ENCODE measurements around the gene ALDOA. TPM values are rescaled to one million over a fixed set of nuclear protein-coding genes. Genes with fewer than 3 reads are reported as not detected.

ALDOA gene
- total RNA-seq, 2 experiments from 2014 or later = 1,486 to 1,632 TPM

Other genes starting within 250 kb of the ALDOA start
- gene PAGR1, start 249.6 kb upstream of the ALDOA start, total RNA-seq = 10 to 100 TPM; 29.8 to 34.3 TPM
- gene MVP, start 245.3 kb upstream of the ALDOA start, total RNA-seq = 100 to 1,000 TPM; 130 to 136 TPM
- 10 to 100 TPM; 65.0 to 74.7 TPM for gene CDIPT, start 202.5 kb upstream of the ALDOA start, total RNA-seq
- not detected for gene SEZ6L2, start 166.2 kb upstream of the ALDOA start, total RNA-seq
- gene ASPHD1, start 165.3 kb upstream of the ALDOA start, total RNA-seq = under 1 TPM in 1 of 2 experiments, not detected in 1; 0.42 TPM
- 10 to 100 TPM; 49.7 to 50.0 TPM for gene KCTD13, start 139.5 kb upstream of the ALDOA start, total RNA-seq
- gene TMEM219, start 103.7 kb upstream of the ALDOA start, total RNA-seq = 10 to 100 TPM; 67.8 to 74.5 TPM
- gene TAOK2, start 91.9 kb upstream of the ALDOA start, total RNA-seq = 10 to 100 TPM; 51.6 to 53.4 TPM
- gene HIRIP3, start 70.1 kb upstream of the ALDOA start, total RNA-seq = 10 to 100 TPM; 35.1 to 37.3 TPM
- gene INO80E, start 69.5 kb upstream of the ALDOA start, total RNA-seq = 100 to 1,000 TPM; 113 to 118 TPM
- gene DOC2A, start 54.7 kb upstream of the ALDOA start, total RNA-seq = not detected
- gene C16orf92, start 42.6 kb upstream of the ALDOA start, total RNA-seq = not detected
- 1 to 10 TPM; 3.9 to 5.5 TPM for gene TLCD3B, start 34.5 kb upstream of the ALDOA start, total RNA-seq
- gene PPP4C, start 10.2 kb downstream of the ALDOA start, total RNA-seq = 100 to 1,000 TPM; 123 to 133 TPM
- gene TBX6, start 26.2 kb downstream of the ALDOA start, total RNA-seq = 1 to 10 TPM; 2.4 to 3.0 TPM
- 100 to 1,000 TPM; 135 to 139 TPM for gene YPEL3, start 30.5 kb downstream of the ALDOA start, total RNA-seq
- gene GDPD3, start 47.8 kb downstream of the ALDOA start, total RNA-seq = 10 to 100 TPM; 14.3 to 18.6 TPM
- 10 to 100 TPM; 77.6 to 81.4 TPM for gene MAPK3, start 57.5 kb downstream of the ALDOA start, total RNA-seq
- gene CORO1A, start 117.8 kb downstream of the ALDOA start, total RNA-seq = 1,000 to 10,000 TPM; 1,426 to 1,488 TPM
- 100 to 1,000 TPM; 122 to 145 TPM for gene BOLA2B, start 127.9 kb downstream of the ALDOA start, total RNA-seq
- 100 to 1,000 TPM in 1 of 2 experiments, 10 to 100 TPM in 1; 59.7 to 121 TPM for gene SLX1A, start 128.1 kb downstream of the ALDOA start, total RNA-seq
- gene SULT1A3, start 133.5 kb downstream of the ALDOA start, total RNA-seq = 10 to 100 TPM; 31.8 to 32.3 TPM
- gene NPIPB13, start 182.7 kb downstream of the ALDOA start, total RNA-seq = 10 to 100 TPM; 19.0 to 30.7 TPM

All from activated naive CD8-positive, alpha-beta T cell treated with anti-CD3 and anti-CD28 coated beads, Interleukin-2, amount 10 ng/mL, durations not matched to agents 7 days and 5 days (primary cell).